Heart right ventricle (tissue), 16 donors: Measurements from ENCODE around the gene SLFNL1. TPM values are rescaled to one million over a fixed set of nuclear protein-coding genes. Genes with fewer than 3 reads are reported as not detected.

ENCODE experiments used
- ATAC-seq, 8 donors: fragments of 200-7000 bp; cut with Tn5 transposase; one replicate each; pipeline ENCODE4 v1.9.1; 2020; ENCODE audit warnings: mild to moderate bottlenecking in 8 of 8, moderate library complexity in 8 of 8, moderate number of reproducible peaks in 1 of 8
- DNase-seq, 2 donors: peaks; one replicate each; pipeline ENCODE4 v3.0.0-alpha.2; 2020
- H3K27ac ChIP-seq, 10 donors: fragments of 200-600 bp; sonication (generic) in 2 of 10; one replicate each; pipeline versions ENCODE4 v1.5.0 to v1.8.0; 2020 to 2022; ENCODE audit warnings: mild to moderate bottlenecking in 3 of 10
- H3K27me3 ChIP-seq, 7 donors: fragments of 200-600 bp; one replicate each; pipeline ENCODE4 v1.8.0; 2021 to 2022; ENCODE audit warnings: mild to moderate bottlenecking in 2 of 7
- H3K36me3 ChIP-seq, 9 donors: fragments of 200-600 bp; sonication (generic) in 1 of 9; one replicate each; pipeline versions ENCODE4 v1.5.0 to v1.8.0; 2020 to 2022; ENCODE audit warnings: mild to moderate bottlenecking in 2 of 9
- H3K4me1 ChIP-seq, 9 donors: fragments of 200-600 bp; sonication (generic) in 1 of 9; one replicate each; pipeline versions ENCODE4 v1.5.0 to v1.8.0; 2020 to 2022; ENCODE audit warnings: mild to moderate bottlenecking in 4 of 9
- H3K4me3 ChIP-seq, 10 donors: fragments of 200-600 bp; sonication (generic) in 2 of 10; one replicate each; pipeline versions ENCODE4 v1.5.0 to v1.8.0; 2020 to 2022; ENCODE audit warnings: mild to moderate bottlenecking in 7 of 10, moderate library complexity in 2 of 10
- H3K9me3 ChIP-seq, 11 donors: fragments of 200-600 bp in 10 of 11; sonication (generic) in 2 of 11; one replicate each; pipeline versions ENCODE4 v1.5.0 to v1.8.0; 2013 to 2022; ENCODE audit warnings: mild to moderate bottlenecking in 2 of 11, control low read depth in 1 of 11, moderate library complexity in 1 of 11
- CTCF ChIP-seq, 9 donors: fragments of 200-600 bp; sonication (generic) in 2 of 9; IDR thresholded peaks; one replicate each; pipeline versions ENCODE4 v1.5.0 to v1.8.0; 2021 to 2022; ENCODE audit warnings: antibody characterized with exemption in 9 of 9, mild to moderate bottlenecking in 5 of 9, moderate library complexity in 1 of 9
- WGBS, 2 donors: extraction: QIAGEN DNeasy Blood & Tissue Kit; methylation state at CpG; one replicate each; pipeline ENCODE4 v1.1.7; 2013; ENCODE audit warnings: inconsistent platforms in 1 of 2; 5-methylcytosine and 5-hydroxymethylcytosine counted together
- intact Hi-C, 10 donors: fragments of 100-400 bp; cut with DNase I; formaldehyde crosslinking; loops; one replicate each; pipeline versions ENCODE4 v1.11.1 to v1.14.2; 2022
- polyA plus RNA-seq, 2 donors: library from polyadenylated mRNA; stranded (reverse); fragments of 200-250 nt; gene quantifications; one replicate each; pipeline ENCODE4 v1.2.3, GENCODE V29; 2013
- total RNA-seq, 10 donors: library from RNA; stranded (reverse); fragmentation: NEBNext Ultra II Directional in 3 of 10; extraction: Animal tissue kit (Norgen Biotek cat#: 25700) in 3 of 10; gene quantifications; one replicate each; pipeline versions ENCODE4 v1.2.1 to v1.2.4, GENCODE V29; 2021 to 2023
- donor health status: Arrhythmogenic right ventricular cardiomyopathy.
- donor health status: ischemic (EF 13 %, LVEDD 7.1; RV severe dilation, severe dysfunction).
- donor health status: healthy with polysubstance abuse.
- donor health status: DM: no; HTN: yes; CAD: no.
- donor health status: DM: no; HTN: no; CAD: no.
- donor health status: ischemic (EF 25% LVEDD 6.9; RV normal size, moderate dysfunction).
- donor health status: ischemic (EF 25% LVEDD 5.7; RV mildly dilated, moderate dysfunction).
- donor health status: healthy.
- donor health status: DM: yes; HTN: yes; CAD: no.
- donor health status: Ischemic cardiomyopathy.
- donor health status: ischemic (EF 35%, LVEDD 5.7; RV mildly dilated, moderate dysfunction).
- donor health status: nonischemic (EF 11% LVEDD 7.7; RV severe dilation, severe dysfunction).
- donor health status: DM: yes; HTN: yes; CAD: no.
- donor health status: PGD.
- donor health status: ischemic (EF 29% LVEDD 5.4; RV normal size, mild dysfunction).
- donor health status: nonischemic (EF 23%, LVEDD 6.1; RV moderate dilation, normal function).

Gene SLFNL1
- total and polyA plus RNA-seq, 12 donors = 0.13 to 0.45 (median 0.22) TPM; not detected in 1

DNA sequence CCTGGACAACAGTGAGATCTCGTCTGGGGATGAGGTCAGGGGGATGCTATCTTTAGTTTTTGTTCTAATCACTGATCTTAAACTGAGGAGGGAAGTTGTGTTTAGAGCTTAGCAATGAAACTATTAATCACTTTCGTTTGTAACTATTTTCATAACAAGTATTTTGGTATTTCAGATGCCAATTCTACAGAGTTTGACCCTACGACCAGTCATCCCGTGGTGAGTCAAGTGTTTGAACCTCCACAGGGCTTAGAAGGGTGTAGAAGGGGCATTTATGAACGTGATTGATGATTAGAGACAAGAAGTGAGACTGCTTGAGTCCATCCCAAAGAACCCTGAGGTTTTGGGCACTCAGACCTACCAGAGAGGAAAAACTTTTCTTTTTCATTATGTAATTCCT is 15.6 kb downstream of the SLFNL1 start:
- H3K4me1 ChIP-seq = peaks cover 6 to 25% (median 12%) of the 10 kb centered on the region in 9 donors
- WGBS, 2 donors = 89 to 94% methylated on average over 5 of the region's 5 CpGs
- peaks cover 0 to 95% (median 19%) of the 10 kb centered on the region in 9 donors for H3K36me3 ChIP-seq
- H3K9me3 ChIP-seq = no peaks in the 10 kb centered on the region
- no peaks in the 10 kb centered on the region for H3K27me3 ChIP-seq
- ATAC-seq = no peak
- H3K27ac ChIP-seq = no peak overlapping the region
- H3K4me3 ChIP-seq = no peak overlapping the region
- intact Hi-C loops = no loop called here
- no peak for TF ChIP-seq CTCF (IDR thresholded peaks at IDR 0.05)
- no peak for DNase-seq

DNA sequence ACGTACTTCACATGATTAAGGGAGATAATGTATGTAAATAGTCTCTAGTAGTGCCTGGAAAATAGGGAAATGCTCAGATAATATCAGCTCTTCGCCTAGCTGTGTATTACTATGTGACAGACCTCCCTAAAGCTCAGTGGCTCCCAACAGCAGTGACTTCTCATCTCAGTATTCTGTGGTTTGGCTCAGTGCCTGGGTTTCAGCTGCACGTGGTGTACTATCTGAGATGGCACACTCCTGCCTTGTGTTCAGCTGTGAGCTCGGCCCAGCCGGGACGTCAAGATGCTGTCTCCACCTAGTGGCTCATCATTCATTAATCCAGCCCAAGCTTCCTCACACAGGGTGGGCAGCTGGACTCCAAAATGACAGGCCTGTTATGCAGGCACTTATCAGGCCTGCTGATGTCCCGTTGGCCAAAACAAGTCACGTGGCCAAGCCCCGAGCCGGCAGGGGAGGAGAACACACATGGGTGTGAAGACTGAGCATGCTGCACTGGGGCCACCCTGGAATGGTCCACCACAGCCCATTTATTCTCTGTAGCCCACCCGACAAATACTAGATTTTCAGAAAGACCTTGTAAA is 17.8 kb downstream of the SLFNL1 start:
- DNase-seq (peak; percentile 81 to 95), ATAC-seq (peak; percentile 95 to 99 (median 96))
- Histone ChIP-seq H3K27ac (peak overlapping the region in 4 of 10 donors; percentile 1 to 24 (median 12)), H3K9me3 (no peaks in the 10 kb centered on the region), H3K27me3 (no peaks in the 10 kb centered on the region), H3K36me3 (peaks cover 0 to 95% (median 7%) of the 10 kb centered on the region in 9 donors), H3K4me1 (peaks cover 6 to 25% (median 12%) of the 10 kb centered on the region in 9 donors), H3K4me3 (no peak overlapping the region)
- 24 to 29% methylated on average over 11 of the region's 11 CpGs for WGBS, 2 donors
- TF ChIP-seq CTCF (IDR thresholded peaks at IDR 0.05) = peak in 8 of 9 donors; percentile 29 to 68 (median 50)
- intact Hi-C loops = no loop called here

DNA sequence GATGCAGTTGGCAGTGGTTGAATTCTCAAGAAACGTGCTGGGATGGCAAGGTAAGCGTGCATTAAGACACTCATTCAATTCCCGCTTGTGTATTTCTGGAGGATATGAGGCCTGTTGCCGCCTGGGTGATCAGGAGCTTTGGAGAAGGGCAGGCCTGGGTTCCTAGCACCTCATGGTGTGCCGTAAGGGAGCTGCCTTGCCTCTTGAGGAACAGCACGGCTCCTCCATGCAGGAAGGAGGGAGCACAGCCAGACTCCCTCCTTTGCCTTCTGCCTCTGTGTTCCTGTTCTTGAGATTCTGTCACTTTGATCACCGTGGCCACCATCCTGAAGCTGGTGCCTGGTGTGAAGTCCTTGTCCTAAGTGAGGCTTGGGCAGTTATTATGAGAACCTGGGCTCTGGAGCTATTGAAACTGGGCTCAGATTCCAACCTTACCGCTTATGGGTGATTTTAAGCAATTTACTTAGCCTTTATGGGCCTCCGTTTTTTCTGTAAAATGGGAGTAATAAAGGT is 18.3 kb downstream of the SLFNL1 start:
- Histone ChIP-seq H3K27me3 (no peaks in the 10 kb centered on the region), H3K27ac (peak overlapping the region in 3 of 10 donors; percentile 1 to 24 (median 18)), H3K9me3 (no peaks in the 10 kb centered on the region), H3K4me3 (no peak overlapping the region), H3K4me1 (peaks cover 6 to 25% (median 12%) of the 10 kb centered on the region in 9 donors), H3K36me3 (peaks cover 0 to 95% (median 5%) of the 10 kb centered on the region in 9 donors)
- DNase-seq (no peak), ATAC-seq (peak in 2 of 8 donors; percentile 11 to 17)
- intact Hi-C loops = no loop called here
- TF ChIP-seq CTCF (IDR thresholded peaks at IDR 0.05) = no peak
- 86 to 87% methylated on average over 9 of the region's 9 CpGs for WGBS, 2 donors

- Histone ChIP-seq H3K36me3 (peaks cover 0 to 97% (median 25%) of the 10 kb centered on the region in 9 donors), H3K27me3 (no peaks in the 10 kb centered on the region), H3K4me3 (no peak overlapping the region), H3K4me1 (peaks cover 6 to 19% (median 12%) of the 10 kb centered on the region in 9 donors), H3K9me3 (no peaks in the 10 kb centered on the region), H3K27ac (no peak overlapping the region)
- no peak for TF ChIP-seq CTCF (IDR thresholded peaks at IDR 0.05)
- intact Hi-C loops = no loop called here
- 96 to 98% methylated on average over 4 of the region's 4 CpGs for WGBS, 2 donors
- DNase-seq (no peak), ATAC-seq (no peak)
Observed at GRCh38 chr1:40998668-40999067, 22.9 kb downstream of the SLFNL1 start.
